Esophagus mucosa (tissue), 1 donor: ENCODE data around the gene EFCAB6. TPM values are rescaled to one million over a fixed set of nuclear protein-coding genes. Genes with fewer than 3 reads are reported as not detected.

Source experiments
- ATAC-seq: fragments of 200-7000 bp; cut with Tn5 transposase; one replicate; pipeline ENCODE4 v1.9.1; 2020
- total RNA-seq: library from RNA; stranded (reverse); gene quantifications from one replicate; pipeline ENCODE4 v1.2.4, GENCODE V29; 2023
- donor health status: DM: yes; HTN: yes; CAD: no.

The EFCAB6 gene
- total RNA-seq = 1.6 TPM

- peak; percentile 96 for ATAC-seq
Measured at GRCh38 chr22:43812149-43812842, at the start of gene EFCAB6. Gene EFCAB6, minus strand, starts transcription at chr22:43812305. Its CDS starts 29,987 bp downstream, at chr22:43782318.

GRCh38 chr22:43861529-43861928, 49.4 kb upstream of the EFCAB6 start:
- no peak for ATAC-seq

GRCh38 chr22:43860831-43861230, 48.7 kb upstream of the EFCAB6 start:
- no peak for ATAC-seq

- ATAC-seq = no peak
Measured at GRCh38 chr22:43860126-43860525, 48.0 kb upstream of the EFCAB6 start.

- ATAC-seq = no peak
Measured at GRCh38 chr22:43859621-43860020, 47.5 kb upstream of the EFCAB6 start.

- ATAC-seq = no peak
Measured at GRCh38 chr22:43859176-43859575, 47.1 kb upstream of the EFCAB6 start.

GRCh38 chr22:43858156-43858895, 46.2 kb upstream of the EFCAB6 start:
- no peak for ATAC-seq

GRCh38 chr22:43857367-43857766, 45.3 kb upstream of the EFCAB6 start:
- no peak for ATAC-seq

GRCh38 chr22:43855431-43855830, 43.3 kb upstream of the EFCAB6 start:
- ATAC-seq = no peak

- no peak for ATAC-seq
Measured at GRCh38 chr22:43854786-43855271, 42.7 kb upstream of the EFCAB6 start.

GRCh38 chr22:43854121-43854785, 42.1 kb upstream of the EFCAB6 start:
- no peak for ATAC-seq

- no peak for ATAC-seq
Measured at GRCh38 chr22:43853328-43853931, 41.3 kb upstream of the EFCAB6 start.

GRCh38 chr22:43852573-43853327, 40.6 kb upstream of the EFCAB6 start:
- ATAC-seq = no peak

- no peak for ATAC-seq
Measured at GRCh38 chr22:43851979-43852307, 39.8 kb upstream of the EFCAB6 start.

GRCh38 chr22:43851058-43851978, 39.2 kb upstream of the EFCAB6 start:
- ATAC-seq = no peak

- no peak for ATAC-seq
Measured at GRCh38 chr22:43850529-43850928, 38.4 kb upstream of the EFCAB6 start.

GRCh38 chr22:43849731-43850130, 37.6 kb upstream of the EFCAB6 start:
- ATAC-seq = no peak

- ATAC-seq = no peak
Measured at GRCh38 chr22:43848366-43849171, 36.5 kb upstream of the EFCAB6 start.

GRCh38 chr22:43847376-43848289, 35.5 kb upstream of the EFCAB6 start:
- no peak for ATAC-seq
